ENCODE data around the gene FMN2. TPM values are rescaled to one million over a fixed set of nuclear protein-coding genes. Genes with fewer than 3 reads are reported as not detected.
A peak's percentile ranks its signal among the peaks of the same experiment; 100 is the strongest.

FMN2 gene
- total RNA-seq, 1 donor from 2014 or later = 0.52 TPM

GRCh38 chr1:240155605-240156004 is 63.9 kb downstream of the FMN2 start:
- H3K36me3 ChIP-seq = no peaks in the 10 kb centered on the region
- H3K27me3 ChIP-seq = no peaks in the 10 kb centered on the region
- ATAC-seq (no peak), DNase-seq (no peak)
- TF ChIP-seq, protein P1, sequence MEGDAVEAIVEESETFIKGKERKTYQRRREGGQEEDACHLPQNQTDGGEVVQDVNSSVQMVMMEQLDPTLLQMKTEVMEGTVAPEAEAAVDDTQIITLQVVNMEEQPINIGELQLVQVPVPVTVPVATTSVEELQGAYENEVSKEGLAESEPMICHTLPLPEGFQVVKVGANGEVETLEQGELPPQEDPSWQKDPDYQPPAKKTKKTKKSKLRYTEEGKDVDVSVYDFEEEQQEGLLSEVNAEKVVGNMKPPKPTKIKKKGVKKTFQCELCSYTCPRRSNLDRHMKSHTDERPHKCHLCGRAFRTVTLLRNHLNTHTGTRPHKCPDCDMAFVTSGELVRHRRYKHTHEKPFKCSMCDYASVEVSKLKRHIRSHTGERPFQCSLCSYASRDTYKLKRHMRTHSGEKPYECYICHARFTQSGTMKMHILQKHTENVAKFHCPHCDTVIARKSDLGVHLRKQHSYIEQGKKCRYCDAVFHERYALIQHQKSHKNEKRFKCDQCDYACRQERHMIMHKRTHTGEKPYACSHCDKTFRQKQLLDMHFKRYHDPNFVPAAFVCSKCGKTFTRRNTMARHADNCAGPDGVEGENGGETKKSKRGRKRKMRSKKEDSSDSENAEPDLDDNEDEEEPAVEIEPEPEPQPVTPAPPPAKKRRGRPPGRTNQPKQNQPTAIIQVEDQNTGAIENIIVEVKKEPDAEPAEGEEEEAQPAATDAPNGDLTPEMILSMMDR (IDR thresholded peaks at IDR 0.05) = no peak
- H3K4me3 ChIP-seq = no peak overlapping the region
- no peaks in the 10 kb centered on the region for H3K4me1 ChIP-seq
- H3K9me3 ChIP-seq = peaks cover 5% of the 10 kb centered on the region
- H3K27ac ChIP-seq = no peak overlapping the region
- intact Hi-C loops (cut with DNase I) = no loop called here

GRCh38 chr1:240164742-240165141 is 73.1 kb downstream of the FMN2 start:
- Histone ChIP-seq H3K27ac (no peak overlapping the region), H3K4me1 (no peaks in the 10 kb centered on the region), H3K4me3 (no peak overlapping the region), H3K9me3 (peaks cover 11% of the 10 kb centered on the region), H3K27me3 (no peaks in the 10 kb centered on the region), H3K36me3 (no peaks in the 10 kb centered on the region)
- DNase-seq (no peak), ATAC-seq (no peak)
- TF ChIP-seq, protein P1 (IDR thresholded peaks at IDR 0.05) = no peak
- intact Hi-C loops (cut with DNase I) = no loop called here

DNA sequence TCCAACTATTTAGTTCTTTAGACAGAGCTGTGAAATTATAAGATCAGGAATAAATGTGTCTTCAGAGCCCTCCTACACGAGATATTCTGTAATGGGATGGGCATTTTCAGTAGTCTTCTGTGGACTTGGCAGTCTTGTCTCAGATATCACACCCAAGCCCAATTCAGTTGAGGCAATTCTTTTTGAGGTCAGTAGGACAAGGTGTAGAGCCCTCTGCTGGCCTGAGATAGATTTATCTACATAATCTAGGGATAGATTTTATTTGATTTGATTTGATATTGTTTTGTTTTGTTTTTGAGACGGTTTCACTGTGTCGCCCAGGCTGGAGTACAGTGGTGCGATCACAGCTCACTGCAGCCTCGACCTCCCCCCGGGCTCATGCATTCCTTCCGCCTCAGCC is 77.5 kb downstream of the FMN2 start:
- Histone ChIP-seq H3K27me3 (no peaks in the 10 kb centered on the region), H3K4me3 (no peak overlapping the region), H3K36me3 (no peaks in the 10 kb centered on the region), H3K9me3 (peaks cover 5% of the 10 kb centered on the region), H3K4me1 (no peaks in the 10 kb centered on the region), H3K27ac (no peak overlapping the region)
- intact Hi-C loops (cut with DNase I) = no loop called here
- TF ChIP-seq, protein P1 (IDR thresholded peaks at IDR 0.05) = peak; percentile 17
- ATAC-seq (no peak), DNase-seq (no peak)

DNA sequence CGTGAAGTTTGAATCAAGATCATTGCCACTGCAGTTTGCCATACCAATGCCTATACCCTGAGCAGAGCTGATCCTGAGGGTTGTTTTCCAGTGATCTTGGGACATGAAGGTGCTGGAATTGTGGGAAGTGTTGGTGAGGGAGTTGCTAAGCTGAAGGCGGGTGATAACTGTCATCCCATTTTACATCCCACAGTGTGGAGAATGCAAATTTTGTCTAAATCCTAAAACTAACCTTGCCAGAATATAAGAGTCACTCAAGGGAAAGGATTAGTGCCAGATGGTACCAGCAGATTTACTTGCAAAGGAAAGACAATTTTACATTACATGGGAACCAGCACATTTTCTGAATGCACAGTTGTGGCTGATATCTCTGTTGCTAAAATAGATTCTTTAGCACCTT is 78.6 kb downstream of the FMN2 start:
- Histone ChIP-seq H3K4me3 (no peak overlapping the region), H3K36me3 (no peaks in the 10 kb centered on the region), H3K27ac (no peak overlapping the region), H3K9me3 (no peaks in the 10 kb centered on the region), H3K4me1 (no peaks in the 10 kb centered on the region), H3K27me3 (no peaks in the 10 kb centered on the region)
- no peak for DNase-seq
- TF ChIP-seq, protein P1 (IDR thresholded peaks at IDR 0.05) = no peak
- ATAC-seq = no peak
- intact Hi-C loops (cut with DNase I) = no loop called here

GRCh38 chr1:240170806-240171205 is 79.1 kb downstream of the FMN2 start:
- intact Hi-C loops (cut with DNase I) = no loop called here

More at GRCh38 chr1:240170806-240171205, 79.1 kb downstream of the FMN2 start:
- H3K4me3 ChIP-seq = no peak overlapping the region
- DNase-seq (no peak), ATAC-seq (no peak)
- no peaks in the 10 kb centered on the region for H3K9me3 ChIP-seq
- no peak overlapping the region for H3K27ac ChIP-seq
- TF ChIP-seq, protein P1 (IDR thresholded peaks at IDR 0.05) = no peak
- H3K36me3 ChIP-seq = no peaks in the 10 kb centered on the region
- no peaks in the 10 kb centered on the region for H3K27me3 ChIP-seq
- H3K4me1 ChIP-seq = no peaks in the 10 kb centered on the region
